ENCODE data around the gene NFKB2.

NFKB2 gene

DNA sequence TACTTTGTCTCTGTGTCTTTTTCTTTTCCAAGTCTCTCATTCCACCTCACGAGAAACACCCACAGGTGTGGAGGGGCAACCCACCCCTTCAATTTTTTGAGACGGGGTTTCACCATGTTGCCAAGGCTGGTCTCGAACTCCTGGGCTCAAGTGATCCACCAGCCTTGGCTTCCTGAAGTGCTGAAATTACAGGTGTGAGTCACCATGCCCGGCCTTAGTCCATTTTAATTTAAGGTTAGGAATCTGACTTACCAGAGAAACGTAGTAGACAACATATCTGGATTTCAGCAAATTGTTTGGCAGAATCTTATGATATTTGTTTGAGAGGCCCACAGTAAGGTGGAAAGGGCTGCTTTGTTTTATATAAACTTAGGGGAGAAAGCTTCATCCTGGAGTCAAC is 3.2 kb upstream of the NFKB2 start:
- no peak overlapping the region for H3K27ac Mint-ChIP-seq
- H3K4me1 Mint-ChIP-seq: peaks cover 9% of the 10 kb centered on the region
- no peaks in the 10 kb centered on the region for H3K36me3 Mint-ChIP-seq (ENCODE audit: low read depth)
- peak overlapping the region in 2 of 3 experiments; percentile 21 to 82 for H3K4me3 Mint-ChIP-seq
- no peaks in the 10 kb centered on the region for H3K9me3 Mint-ChIP-seq
- H3K27me3 Mint-ChIP-seq (ENCODE audit: low read depth): peaks cover 27% of the 10 kb centered on the region
- TF ChIP-seq, protein P1, sequence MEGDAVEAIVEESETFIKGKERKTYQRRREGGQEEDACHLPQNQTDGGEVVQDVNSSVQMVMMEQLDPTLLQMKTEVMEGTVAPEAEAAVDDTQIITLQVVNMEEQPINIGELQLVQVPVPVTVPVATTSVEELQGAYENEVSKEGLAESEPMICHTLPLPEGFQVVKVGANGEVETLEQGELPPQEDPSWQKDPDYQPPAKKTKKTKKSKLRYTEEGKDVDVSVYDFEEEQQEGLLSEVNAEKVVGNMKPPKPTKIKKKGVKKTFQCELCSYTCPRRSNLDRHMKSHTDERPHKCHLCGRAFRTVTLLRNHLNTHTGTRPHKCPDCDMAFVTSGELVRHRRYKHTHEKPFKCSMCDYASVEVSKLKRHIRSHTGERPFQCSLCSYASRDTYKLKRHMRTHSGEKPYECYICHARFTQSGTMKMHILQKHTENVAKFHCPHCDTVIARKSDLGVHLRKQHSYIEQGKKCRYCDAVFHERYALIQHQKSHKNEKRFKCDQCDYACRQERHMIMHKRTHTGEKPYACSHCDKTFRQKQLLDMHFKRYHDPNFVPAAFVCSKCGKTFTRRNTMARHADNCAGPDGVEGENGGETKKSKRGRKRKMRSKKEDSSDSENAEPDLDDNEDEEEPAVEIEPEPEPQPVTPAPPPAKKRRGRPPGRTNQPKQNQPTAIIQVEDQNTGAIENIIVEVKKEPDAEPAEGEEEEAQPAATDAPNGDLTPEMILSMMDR (IDR thresholded peaks at IDR 0.05; ENCODE audit: unreplicated experiment in 3 of 3): no peak

DNA sequence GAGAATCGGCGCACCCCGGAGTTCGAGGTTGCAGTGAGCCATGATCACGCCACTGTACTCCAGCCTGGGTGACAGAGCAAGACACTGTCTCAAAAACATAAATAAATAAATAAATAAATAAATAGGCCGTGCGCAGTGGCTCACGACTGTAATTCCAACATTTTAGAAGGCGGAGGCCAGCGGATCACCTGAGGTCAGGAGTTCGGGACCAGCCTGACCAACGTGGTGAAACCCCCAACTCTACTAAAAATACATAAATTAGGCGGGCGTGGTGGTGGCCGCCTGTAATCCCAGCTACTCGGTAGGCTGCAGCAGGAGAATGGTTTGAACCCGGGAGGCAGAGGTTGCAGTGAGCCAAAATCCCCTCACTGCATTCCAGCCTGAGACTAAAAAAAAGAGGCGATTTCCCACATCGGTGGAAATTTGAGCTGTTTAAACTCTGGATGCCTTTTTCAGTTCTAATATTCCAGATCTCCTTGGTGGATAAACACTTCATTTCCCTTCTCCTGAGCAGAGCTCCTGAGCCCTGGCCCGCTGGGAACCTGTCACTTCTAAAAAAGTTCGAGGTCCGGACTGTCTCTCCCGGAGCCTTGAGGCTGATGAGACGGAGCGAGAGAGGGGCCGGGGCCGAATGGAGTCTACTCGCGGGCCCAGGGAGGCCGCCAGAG is 2.0 kb upstream of the NFKB2 start:
- Mint-ChIP-seq H3K4me3 (peak overlapping the region; percentile 79 to 91 (median 91)), H3K27ac (peak overlapping the region in 2 of 3 experiments; percentile 45 to 46), H3K4me1 (peaks cover 15% of the 10 kb centered on the region), H3K36me3 (ENCODE audit: low read depth) (no peaks in the 10 kb centered on the region), H3K27me3 (ENCODE audit: low read depth) (peaks cover 27% of the 10 kb centered on the region), H3K9me3 (no peaks in the 10 kb centered on the region)
- TF ChIP-seq, protein P1 (IDR thresholded peaks at IDR 0.05; ENCODE audit: unreplicated experiment in 3 of 3): no peak

DNA sequence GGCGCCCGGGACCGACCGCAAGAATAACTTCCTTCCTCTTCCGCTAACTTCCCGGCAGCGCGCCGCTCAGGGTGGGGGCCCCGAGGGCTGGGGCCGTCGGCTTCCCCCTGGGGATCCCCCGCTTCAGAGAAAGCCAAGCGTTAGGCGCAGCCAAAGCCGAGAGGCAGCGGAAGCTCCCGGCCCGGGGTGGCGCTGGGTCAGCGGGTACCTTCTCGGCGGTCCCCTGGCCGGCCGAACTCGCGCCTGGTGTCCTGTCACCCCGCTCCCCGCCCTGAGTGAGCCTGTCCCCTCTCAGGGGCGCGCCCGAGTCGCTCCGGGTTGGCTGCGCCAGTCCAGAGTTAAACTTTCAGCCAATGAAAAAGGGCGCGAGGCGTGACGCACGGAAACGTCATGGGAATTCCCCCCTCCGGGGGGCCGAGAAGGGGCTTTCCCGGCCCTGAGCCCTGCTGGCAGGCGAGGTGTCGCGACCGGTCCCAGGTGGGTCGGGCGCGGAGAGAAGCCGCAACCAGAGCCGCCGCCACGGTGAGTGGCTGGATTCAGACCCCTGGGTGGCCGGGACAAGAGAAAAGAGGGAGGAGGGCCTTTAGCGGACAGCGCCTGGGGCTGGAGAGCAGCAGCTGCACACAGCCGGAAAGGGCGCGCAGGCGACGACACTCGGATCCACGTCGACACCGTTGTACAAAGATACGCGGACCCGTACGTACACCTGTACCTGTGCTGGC is 1.3 kb upstream of the NFKB2 start:
- Mint-ChIP-seq H3K4me1 (peaks cover 15% of the 10 kb centered on the region), H3K36me3 (ENCODE audit: low read depth) (no peaks in the 10 kb centered on the region), H3K27ac (peak overlapping the region; percentile 15 to 95 (median 67)), H3K4me3 (peak overlapping the region; percentile 79 to 91 (median 91)), H3K27me3 (ENCODE audit: low read depth) (peaks cover 23% of the 10 kb centered on the region), H3K9me3 (no peaks in the 10 kb centered on the region)
- TF ChIP-seq, protein P1 (IDR thresholded peaks at IDR 0.05; ENCODE audit: unreplicated experiment in 3 of 3): peak; percentile 97 to 99 (median 98)

DNA sequence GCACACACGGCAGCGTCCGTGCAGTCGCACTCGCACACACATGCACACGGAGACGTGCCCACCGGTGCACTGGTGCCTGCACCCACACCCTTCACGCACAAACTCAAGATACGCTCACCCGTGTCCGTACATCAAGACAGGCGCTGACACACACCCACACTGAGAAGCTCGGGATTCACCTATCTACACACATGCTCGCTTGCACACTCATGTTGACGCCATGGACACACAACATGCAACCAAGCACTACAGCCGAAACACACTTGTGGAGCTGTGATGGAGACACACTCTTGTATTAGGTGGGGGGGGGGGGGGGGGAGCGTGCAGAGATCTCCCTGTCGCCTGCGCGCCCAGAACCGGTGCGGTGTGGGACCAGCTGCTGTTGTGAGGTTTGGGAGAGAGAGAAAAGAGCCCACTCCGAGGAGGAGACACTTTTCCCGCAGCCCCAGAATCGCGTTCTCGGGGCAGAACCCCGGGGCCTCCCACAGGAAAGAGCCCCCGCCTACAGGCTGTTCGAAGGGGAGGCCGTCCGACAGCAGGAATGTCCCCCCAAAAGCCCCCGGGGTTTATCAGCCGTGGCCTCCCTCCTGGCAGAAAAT is 605 bp upstream of the NFKB2 start:
- Mint-ChIP-seq H3K4me1 (peaks cover 15% of the 10 kb centered on the region), H3K27ac (peak overlapping the region; percentile 15 to 95 (median 67)), H3K9me3 (no peaks in the 10 kb centered on the region), H3K4me3 (peak overlapping the region; percentile 79 to 91 (median 91)), H3K36me3 (ENCODE audit: low read depth) (no peaks in the 10 kb centered on the region), H3K27me3 (ENCODE audit: low read depth) (peaks cover 21% of the 10 kb centered on the region)
- TF ChIP-seq, protein P1 (IDR thresholded peaks at IDR 0.05; ENCODE audit: unreplicated experiment in 3 of 3): no peak

DNA sequence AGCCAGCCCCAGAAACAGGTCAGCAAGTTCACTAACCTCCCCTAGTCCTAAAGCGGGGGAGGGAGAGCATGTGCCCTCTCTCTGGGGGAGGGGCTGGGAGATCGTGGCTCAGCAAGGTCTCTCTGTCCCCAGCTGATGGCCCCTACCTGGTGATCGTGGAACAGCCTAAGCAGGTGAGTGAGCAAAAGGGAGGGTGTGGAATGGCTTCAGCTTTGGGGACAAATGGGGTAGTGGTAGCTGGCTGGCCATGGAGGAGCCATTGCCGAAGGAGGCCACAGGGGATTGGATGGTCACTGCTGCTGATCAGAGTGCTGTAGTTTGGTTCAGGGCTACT is 779 bp downstream of the NFKB2 start:
- Mint-ChIP-seq H3K27me3 (ENCODE audit: low read depth) (peaks cover 8% of the 10 kb centered on the region), H3K36me3 (ENCODE audit: low read depth) (no peaks in the 10 kb centered on the region), H3K4me3 (peak overlapping the region; percentile 79 to 91 (median 91)), H3K9me3 (no peaks in the 10 kb centered on the region), H3K4me1 (peaks cover 15% of the 10 kb centered on the region), H3K27ac (no peak overlapping the region)
- TF ChIP-seq, protein P1 (IDR thresholded peaks at IDR 0.05; ENCODE audit: unreplicated experiment in 3 of 3): no peak
